GM23338 (cell line): ENCODE data around the gene NHS. TPM values are rescaled to one million over a fixed set of nuclear protein-coding genes. Genes with fewer than 3 reads are reported as not detected.

Source experiments
- ATAC-seq: fragments of 200-7000 bp; cut with Tn5 transposase; 3 replicates; pipeline ENCODE4 v1.9.1; 2020
- DNase-seq: peaks from one replicate; pipeline ENCODE4 v3.0.0-alpha.2; 2015; ENCODE audit warnings: low spot score
- H2AFZ ChIP-seq: fragments of 200-600 bp; sonication (generic); 2 replicates; pipeline ENCODE4 v1.8.0; 2016; ENCODE audit warnings: antibody characterized with exemption, mild to moderate bottlenecking, moderate library complexity
- H3F3A ChIP-seq: fragments of 200-600 bp; sonication (generic); replicated peaks from 2 replicates; pipeline ENCODE4 v1.8.0; 2017; ENCODE audit warnings: antibody characterized with exemption, mixed run types, low read depth
- H3K27ac ChIP-seq: fragments of 200-600 bp; sonication (generic); 2 replicates; pipeline ENCODE4 v1.6.1; 2016; ENCODE audit warnings: low read depth
- H3K27me3 ChIP-seq: fragments of 200-600 bp; sonication (generic); 2 replicates; pipeline ENCODE4 v1.8.0; 2016; ENCODE audit warnings: mild to moderate bottlenecking, mixed run types, moderate library complexity; ENCODE audit not compliant: insufficient read depth
- H3K36me3 ChIP-seq: fragments of 200-600 bp; sonication (generic); 2 replicates; pipeline ENCODE4 v1.8.0; 2016; ENCODE audit warnings: mild to moderate bottlenecking; ENCODE audit not compliant: insufficient read depth
- H3K4me1 ChIP-seq: fragments of 200-600 bp; sonication (generic); 2 replicates; pipeline ENCODE4 v1.8.0; 2016; ENCODE audit warnings: mild to moderate bottlenecking, moderate library complexity; ENCODE audit not compliant: insufficient read depth
- H3K4me2 ChIP-seq: fragments of 200-600 bp; sonication (generic); 2 replicates; pipeline ENCODE4 v1.7.1; 2017; ENCODE audit warnings: mixed run types
- H3K4me3 ChIP-seq: fragments of 200-600 bp; sonication (generic); 2 replicates; pipeline ENCODE4 v1.6.1; 2016; ENCODE audit warnings: mixed run types
- H3K79me2 ChIP-seq: fragments of 200-600 bp; sonication (generic); replicated peaks from 2 replicates; pipeline ENCODE4 v1.8.0; 2017; ENCODE audit warnings: mild to moderate bottlenecking; ENCODE audit not compliant: insufficient read depth
- H3K9me2 ChIP-seq: fragments of 200-600 bp; sonication (generic); 2 replicates; pipeline ENCODE4 v1.8.0; 2017; ENCODE audit not compliant: insufficient read depth
- H4K20me1 ChIP-seq: fragments of 200-600 bp; sonication (generic); replicated peaks from 2 replicates; pipeline ENCODE4 v1.8.0; 2017; ENCODE audit warnings: mild to moderate bottlenecking; ENCODE audit not compliant: insufficient read depth
- H3K27ac Mint-ChIP-seq: 2 replicates; pipeline ENCODE4 v1.8.0; 2020; ENCODE audit warnings: inconsistent platforms, mild to moderate bottlenecking, moderate library complexity, mixed read lengths
- H3K27me3 Mint-ChIP-seq: 3 replicates; pipeline ENCODE4 v1.8.0; 2022; ENCODE audit warnings: low read depth, mild to moderate bottlenecking, moderate library complexity, mixed read lengths, inconsistent platforms; ENCODE audit not compliant: insufficient read depth, poor library complexity
- H3K36me3 Mint-ChIP-seq: 3 replicates; pipeline ENCODE4 v1.8.0; 2021; ENCODE audit warnings: low read depth, mild to moderate bottlenecking, inconsistent platforms, moderate library complexity, mixed read lengths
- H3K4me1 Mint-ChIP-seq: 3 replicates; pipeline ENCODE4 v1.8.0; 2020; ENCODE audit warnings: mild to moderate bottlenecking, inconsistent platforms, mixed read lengths
- H3K4me3 Mint-ChIP-seq: 3 replicates; pipeline ENCODE4 v1.8.0; 2021; ENCODE audit warnings: moderate library complexity, mild to moderate bottlenecking, inconsistent platforms, mixed read lengths
- H3K9me3 Mint-ChIP-seq: 3 replicates; pipeline ENCODE4 v1.8.0; 2020; ENCODE audit warnings: moderate library complexity, mild to moderate bottlenecking, inconsistent platforms, mixed read lengths
- ETS1 ChIP-seq: IDR thresholded peaks from 2 replicates; pipeline ENCODE4 v1.6.1; 2016; ENCODE audit warnings: antibody characterized with exemption
- REST ChIP-seq: IDR thresholded peaks from one replicate; pipeline ENCODE4 v1.6.1; 2018; ENCODE audit warnings: antibody characterized with exemption; ENCODE audit not compliant: unreplicated experiment
- polyA plus RNA-seq: library from polyadenylated mRNA; unstranded; fragments of >200 nt; fragmentation: Nextera tagmentation; extraction: Ambion mirVana; gene quantifications from 2 replicates; pipeline ENCODE4 v1.2.1, GENCODE V29; 2016
- total RNA-seq: library from RNA; depleted of rRNA; stranded (reverse); fragments of >200 nt; shearing (Covaris generic); gene quantifications from 2 replicates; pipeline ENCODE4 v1.2.3, GENCODE V29; 2014
- TF ChIP-seq, protein P1 (sequence below): fragments of 250-450 bp; sonication (Bioruptor Pico); IDR thresholded peaks from 2 replicates; pipeline ENCODE4 v1.5.0; 2020; ENCODE audit warnings: mild to moderate bottlenecking, moderate library complexity

Gene NHS
- total and polyA plus RNA-seq, 2 experiments from 2014 or later: 1.8 to 8.2 TPM

- H3K27me3 ChIP-seq: no peaks in the 10 kb centered on the region
- H4K20me1 ChIP-seq: no peaks in the 10 kb centered on the region
- no peaks in the 10 kb centered on the region for H3K36me3 Mint-ChIP-seq
- no peaks in the 10 kb centered on the region for H3K79me2 ChIP-seq
- H3K4me2 ChIP-seq: no peak overlapping the region
- H2AFZ ChIP-seq: no peak overlapping the region
- H3K27ac Mint-ChIP-seq: no peak overlapping the region
- H3K4me3 Mint-ChIP-seq: no peak overlapping the region
- TF ChIP-seq ETS1: no peak
- no peak for TF ChIP-seq REST
- TF ChIP-seq, protein P1, sequence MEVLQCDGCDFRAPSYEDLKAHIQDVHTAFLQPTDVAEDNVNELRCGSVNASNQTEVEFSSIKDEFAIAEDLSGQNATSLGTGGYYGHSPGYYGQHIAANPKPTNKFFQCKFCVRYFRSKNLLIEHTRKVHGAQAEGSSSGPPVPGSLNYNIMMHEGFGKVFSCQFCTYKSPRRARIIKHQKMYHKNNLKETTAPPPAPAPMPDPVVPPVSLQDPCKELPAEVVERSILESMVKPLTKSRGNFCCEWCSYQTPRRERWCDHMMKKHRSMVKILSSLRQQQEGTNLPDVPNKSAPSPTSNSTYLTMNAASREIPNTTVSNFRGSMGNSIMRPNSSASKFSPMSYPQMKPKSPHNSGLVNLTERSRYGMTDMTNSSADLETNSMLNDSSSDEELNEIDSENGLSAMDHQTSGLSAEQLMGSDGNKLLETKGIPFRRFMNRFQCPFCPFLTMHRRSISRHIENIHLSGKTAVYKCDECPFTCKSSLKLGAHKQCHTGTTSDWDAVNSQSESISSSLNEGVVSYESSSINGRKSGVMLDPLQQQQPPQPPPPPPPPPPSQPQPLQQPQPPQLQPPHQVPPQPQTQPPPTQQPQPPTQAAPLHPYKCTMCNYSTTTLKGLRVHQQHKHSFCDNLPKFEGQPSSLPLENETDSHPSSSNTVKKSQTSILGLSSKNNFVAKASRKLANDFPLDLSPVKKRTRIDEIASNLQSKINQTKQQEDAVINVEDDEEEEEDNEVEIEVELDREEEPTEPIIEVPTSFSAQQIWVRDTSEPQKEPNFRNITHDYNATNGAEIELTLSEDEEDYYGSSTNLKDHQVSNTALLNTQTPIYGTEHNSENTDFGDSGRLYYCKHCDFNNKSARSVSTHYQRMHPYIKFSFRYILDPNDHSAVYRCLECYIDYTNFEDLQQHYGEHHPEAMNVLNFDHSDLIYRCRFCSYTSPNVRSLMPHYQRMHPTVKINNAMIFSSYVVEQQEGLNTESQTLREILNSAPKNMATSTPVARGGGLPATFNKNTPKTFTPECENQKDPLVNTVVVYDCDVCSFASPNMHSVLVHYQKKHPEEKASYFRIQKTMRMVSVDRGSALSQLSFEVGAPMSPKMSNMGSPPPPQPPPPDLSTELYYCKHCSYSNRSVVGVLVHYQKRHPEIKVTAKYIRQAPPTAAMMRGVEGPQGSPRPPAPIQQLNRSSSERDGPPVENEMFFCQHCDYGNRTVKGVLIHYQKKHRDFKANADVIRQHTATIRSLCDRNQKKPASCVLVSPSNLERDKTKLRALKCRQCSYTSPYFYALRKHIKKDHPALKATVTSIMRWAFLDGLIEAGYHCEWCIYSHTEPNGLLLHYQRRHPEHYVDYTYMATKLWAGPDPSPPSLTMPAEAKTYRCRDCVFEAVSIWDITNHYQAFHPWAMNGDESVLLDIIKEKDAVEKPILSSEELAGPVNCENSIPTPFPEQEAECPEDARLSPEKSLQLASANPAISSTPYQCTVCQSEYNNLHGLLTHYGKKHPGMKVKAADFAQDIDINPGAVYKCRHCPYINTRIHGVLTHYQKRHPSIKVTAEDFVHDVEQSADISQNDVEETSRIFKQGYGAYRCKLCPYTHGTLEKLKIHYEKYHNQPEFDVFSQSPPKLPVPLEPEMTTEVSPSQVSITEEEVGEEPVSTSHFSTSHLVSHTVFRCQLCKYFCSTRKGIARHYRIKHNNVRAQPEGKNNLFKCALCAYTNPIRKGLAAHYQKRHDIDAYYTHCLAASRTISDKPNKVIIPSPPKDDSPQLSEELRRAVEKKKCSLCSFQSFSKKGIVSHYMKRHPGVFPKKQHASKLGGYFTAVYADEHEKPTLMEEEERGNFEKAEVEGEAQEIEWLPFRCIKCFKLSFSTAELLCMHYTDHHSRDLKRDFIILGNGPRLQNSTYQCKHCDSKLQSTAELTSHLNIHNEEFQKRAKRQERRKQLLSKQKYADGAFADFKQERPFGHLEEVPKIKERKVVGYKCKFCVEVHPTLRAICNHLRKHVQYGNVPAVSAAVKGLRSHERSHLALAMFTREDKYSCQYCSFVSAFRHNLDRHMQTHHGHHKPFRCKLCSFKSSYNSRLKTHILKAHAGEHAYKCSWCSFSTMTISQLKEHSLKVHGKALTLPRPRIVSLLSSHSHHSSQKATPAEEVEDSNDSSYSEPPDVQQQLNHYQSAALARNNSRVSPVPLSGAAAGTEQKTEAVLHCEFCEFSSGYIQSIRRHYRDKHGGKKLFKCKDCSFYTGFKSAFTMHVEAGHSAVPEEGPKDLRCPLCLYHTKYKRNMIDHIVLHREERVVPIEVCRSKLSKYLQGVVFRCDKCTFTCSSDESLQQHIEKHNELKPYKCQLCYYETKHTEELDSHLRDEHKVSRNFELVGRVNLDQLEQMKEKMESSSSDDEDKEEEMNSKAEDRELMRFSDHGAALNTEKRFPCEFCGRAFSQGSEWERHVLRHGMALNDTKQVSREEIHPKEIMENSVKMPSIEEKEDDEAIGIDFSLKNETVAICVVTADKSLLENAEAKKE (CRISPR knock-in tag): peak; percentile 61; the same call in 1 of the 2 replicates
- H3K27me3 Mint-ChIP-seq: no peaks in the 10 kb centered on the region
- peaks cover 16% of the 10 kb centered on the region; the same call in 2 of the 3 replicates for H3K4me1 Mint-ChIP-seq
- H3K9me2 ChIP-seq: no peaks in the 10 kb centered on the region
- H3K4me1 ChIP-seq: peaks cover 5% of the 10 kb centered on the region; the same call in 1 of the 2 replicates
- H3K9me3 Mint-ChIP-seq: no peaks in the 10 kb centered on the region
- no peak overlapping the region for H3K27ac ChIP-seq
- DNase-seq (peak; percentile 25), ATAC-seq (peak; percentile 76)
- no peaks in the 10 kb centered on the region for H3K36me3 ChIP-seq
- no peaks in the 10 kb centered on the region for H3F3A ChIP-seq
- H3K4me3 ChIP-seq: no peak overlapping the region
Measured at GRCh38 chrX:17484592-17484991, 109.6 kb downstream of the NHS start.
